Measurements from ENCODE around the gene DGCR8. TPM values are rescaled to one million over a fixed set of nuclear protein-coding genes. Genes with fewer than 3 reads are reported as not detected.

Gene DGCR8
- total RNA-seq, 1 donor from 2014 or later: 15.4 TPM

GRCh38 chr22:20114506-20115475 lies 34.8 kb downstream of the DGCR8 start:
- intact Hi-C loops (cut with DNase I): loop anchor here (10.0 kb wide), 1 partner anchor 140 kb away; no protein-coding TSS in a partner anchor
- ATAC-seq (ENCODE audit: poor library complexity) (no peak), DNase-seq (peak; percentile 39)

DNA sequence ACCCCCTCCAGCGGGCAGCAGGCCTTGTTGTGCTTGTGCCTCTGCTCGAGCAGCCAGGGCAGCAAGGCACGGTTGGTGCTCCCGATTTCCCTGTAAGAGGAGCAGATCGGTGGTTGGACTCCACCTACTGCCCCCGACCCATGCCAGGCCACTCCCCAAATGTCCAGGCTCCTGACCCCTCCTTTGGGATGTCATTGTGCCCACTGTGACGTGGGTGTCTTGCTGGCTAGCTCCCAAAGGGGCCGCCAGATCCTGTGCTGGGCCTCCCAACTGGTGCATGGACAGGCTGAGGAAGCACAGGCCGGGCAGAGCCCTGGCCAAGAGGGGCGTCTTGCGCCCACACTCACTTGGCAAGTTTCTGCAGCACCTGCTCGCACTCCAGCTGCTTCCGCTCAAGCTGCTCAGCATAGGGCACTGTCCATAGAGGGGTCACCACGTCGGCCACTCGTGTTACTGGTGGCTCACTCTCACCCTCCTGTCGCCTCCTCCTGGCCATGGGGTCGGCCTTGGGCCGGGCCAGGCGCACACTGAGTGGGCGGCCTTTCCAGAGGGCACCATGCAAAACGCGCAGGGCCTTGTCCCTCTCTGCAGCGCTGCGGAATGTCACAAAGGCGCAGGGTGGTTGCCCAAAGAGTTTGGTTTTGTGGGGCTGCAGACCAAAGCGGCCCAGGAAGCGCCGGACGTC lies 35.8 kb downstream of the DGCR8 start, which contains the start of gene RANBP1:
Gene RANBP1 (plus strand): TSS at position 414 of the 685 bp plus-strand sequence. CDS start 81 bp downstream, at position 495.
- no peak for ATAC-seq (ENCODE audit: poor library complexity)
- intact Hi-C loops (cut with DNase I): loop anchor here (10.0 kb wide), 1 partner anchor 141 kb away; no protein-coding TSS in a partner anchor
- DNase-seq: peak; percentile 46

GRCh38 chr22:20116376-20116950 lies 36.4 kb downstream of the DGCR8 start:
- ATAC-seq (ENCODE audit: poor library complexity): peak; percentile 3
- intact Hi-C loops (cut with DNase I): loop anchor here (10.0 kb wide), 1 partner anchor 142 kb away; no protein-coding TSS in a partner anchor
- DNase-seq: peak; percentile 58

GRCh38 chr22:20116951-20117632 lies 37.1 kb downstream of the DGCR8 start, which contains the start of gene TRMT2A:
TSS of gene TRMT2A (minus strand) at chr22:20117226. CDS start at chr22:20116906, 320 bp downstream.
- peak; percentile 99 for DNase-seq
- intact Hi-C loops (cut with DNase I): loop anchor here (10.0 kb wide), 1 partner anchor 142 kb away; no protein-coding TSS in a partner anchor
- peak; percentile 95 for ATAC-seq (ENCODE audit: poor library complexity)

GRCh38 chr22:20117633-20118299 lies 37.7 kb downstream of the DGCR8 start:
- intact Hi-C loops (cut with DNase I): loop anchor here (10.0 kb wide), 1 partner anchor 143 kb away; no protein-coding TSS in a partner anchor
- ATAC-seq (ENCODE audit: poor library complexity): no peak
- DNase-seq: peak; percentile 46

GRCh38 chr22:20118300-20119020 lies 38.4 kb downstream of the DGCR8 start:
- intact Hi-C loops (cut with DNase I): loop anchor here (10.0 kb wide), 1 partner anchor 144 kb away; no protein-coding TSS in a partner anchor
- ATAC-seq (ENCODE audit: poor library complexity) (no peak), DNase-seq (peak; percentile 16)

DNA sequence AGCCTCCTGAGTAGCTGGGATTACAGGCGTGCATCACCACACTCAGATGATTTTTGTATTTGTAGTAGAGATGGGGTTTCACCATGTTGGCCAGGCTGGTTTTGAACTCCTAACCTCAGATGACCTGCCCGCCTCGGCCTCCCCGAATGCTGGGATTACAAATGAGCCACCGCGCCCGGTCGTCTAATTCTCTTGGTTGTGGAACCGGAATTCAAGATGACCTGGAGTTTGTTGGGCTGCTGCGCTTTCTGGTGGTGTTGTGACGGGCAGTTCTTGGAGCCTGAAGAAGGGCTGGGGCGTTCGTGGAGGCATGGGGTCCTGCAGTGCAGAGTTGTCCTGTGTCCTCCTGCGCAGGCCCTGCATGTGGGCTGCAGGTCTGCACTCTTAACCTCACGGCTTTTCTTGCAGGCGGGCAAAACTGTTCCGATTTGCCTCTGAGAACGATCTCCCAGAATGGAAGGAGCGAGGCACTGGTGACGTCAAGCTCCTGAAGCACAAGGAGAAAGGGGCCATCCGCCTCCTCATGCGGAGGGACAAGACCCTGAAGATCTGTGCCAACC lies 41.9 kb downstream of the DGCR8 start:
- ATAC-seq (ENCODE audit: poor library complexity) (no peak), DNase-seq (no peak)
- intact Hi-C loops (cut with DNase I): no loop called here

DNA sequence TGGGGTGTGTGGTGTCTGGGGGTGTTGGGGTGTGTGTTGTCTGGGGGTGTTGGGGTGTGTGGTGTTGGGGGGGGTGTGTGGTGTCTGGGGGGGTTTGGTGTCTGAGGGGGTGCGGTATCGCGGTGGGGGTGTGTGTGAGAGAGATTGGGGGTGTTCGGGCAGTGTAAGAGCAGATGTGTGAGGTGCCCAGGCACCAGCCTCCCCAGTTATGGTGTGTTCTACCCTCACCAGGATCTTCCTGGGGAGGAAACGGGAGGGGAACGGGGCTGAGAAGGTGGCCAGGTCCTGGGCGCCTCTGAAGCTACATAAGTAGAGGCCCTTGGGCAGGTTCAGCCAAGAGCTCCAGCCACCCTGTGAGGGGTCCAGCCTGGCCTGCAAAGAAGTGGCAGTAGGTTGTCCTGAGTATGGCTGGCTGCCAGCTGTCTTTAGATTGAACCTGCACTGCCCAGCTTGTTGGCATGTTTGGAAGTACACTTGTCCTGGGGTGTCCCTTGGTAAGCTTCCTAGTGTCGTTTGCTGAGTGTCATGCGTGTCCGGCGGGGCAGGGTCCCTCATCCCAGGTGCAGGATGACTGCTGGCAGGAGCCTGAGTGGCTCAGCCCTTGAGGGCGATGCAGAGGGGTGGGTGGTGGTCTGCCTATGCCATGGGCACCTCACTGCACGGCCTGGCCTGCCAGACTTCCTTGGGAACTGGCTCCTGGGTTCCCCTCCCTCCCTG lies 43.5 kb downstream of the DGCR8 start:
- intact Hi-C loops (cut with DNase I): no loop called here
- ATAC-seq (ENCODE audit: poor library complexity): no peak
- DNase-seq: no peak

DNA sequence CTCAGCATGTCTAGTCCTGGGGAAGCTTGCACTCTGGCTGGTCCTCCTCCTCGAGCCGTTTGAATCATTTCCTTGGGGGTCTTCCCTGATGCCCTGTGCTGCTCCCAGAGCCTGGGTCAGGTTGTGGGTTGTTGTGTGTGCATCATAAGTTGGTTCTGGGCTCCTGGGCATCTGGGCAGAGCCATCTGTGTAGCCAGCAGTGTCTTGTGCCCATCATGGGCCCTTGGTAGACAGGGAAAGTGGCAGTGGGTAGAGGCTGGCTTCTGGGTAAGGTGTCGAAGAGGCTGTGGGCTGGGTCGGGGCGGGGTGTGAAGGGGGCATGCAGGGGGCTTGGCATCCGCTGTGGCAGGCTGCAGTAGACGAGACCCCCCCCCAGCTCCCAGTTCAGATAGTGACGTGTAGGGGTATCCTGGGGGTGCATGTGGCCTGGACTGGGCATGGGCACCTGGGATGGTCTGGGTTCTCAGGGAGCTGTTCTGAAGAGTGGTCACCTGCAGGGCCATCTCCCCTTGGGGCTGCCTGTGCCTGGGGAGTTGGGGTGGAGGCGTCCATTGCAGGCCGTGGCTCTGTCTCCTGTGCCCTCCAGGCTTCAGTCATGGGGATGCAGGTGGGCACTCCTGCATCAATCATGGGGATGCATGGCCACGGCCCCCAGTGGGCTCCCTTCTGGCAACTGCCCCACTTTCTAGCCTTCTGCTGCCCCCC lies 44.2 kb downstream of the DGCR8 start:
- intact Hi-C loops (cut with DNase I): no loop called here
- DNase-seq (no peak), ATAC-seq (ENCODE audit: poor library complexity) (no peak)

DNA sequence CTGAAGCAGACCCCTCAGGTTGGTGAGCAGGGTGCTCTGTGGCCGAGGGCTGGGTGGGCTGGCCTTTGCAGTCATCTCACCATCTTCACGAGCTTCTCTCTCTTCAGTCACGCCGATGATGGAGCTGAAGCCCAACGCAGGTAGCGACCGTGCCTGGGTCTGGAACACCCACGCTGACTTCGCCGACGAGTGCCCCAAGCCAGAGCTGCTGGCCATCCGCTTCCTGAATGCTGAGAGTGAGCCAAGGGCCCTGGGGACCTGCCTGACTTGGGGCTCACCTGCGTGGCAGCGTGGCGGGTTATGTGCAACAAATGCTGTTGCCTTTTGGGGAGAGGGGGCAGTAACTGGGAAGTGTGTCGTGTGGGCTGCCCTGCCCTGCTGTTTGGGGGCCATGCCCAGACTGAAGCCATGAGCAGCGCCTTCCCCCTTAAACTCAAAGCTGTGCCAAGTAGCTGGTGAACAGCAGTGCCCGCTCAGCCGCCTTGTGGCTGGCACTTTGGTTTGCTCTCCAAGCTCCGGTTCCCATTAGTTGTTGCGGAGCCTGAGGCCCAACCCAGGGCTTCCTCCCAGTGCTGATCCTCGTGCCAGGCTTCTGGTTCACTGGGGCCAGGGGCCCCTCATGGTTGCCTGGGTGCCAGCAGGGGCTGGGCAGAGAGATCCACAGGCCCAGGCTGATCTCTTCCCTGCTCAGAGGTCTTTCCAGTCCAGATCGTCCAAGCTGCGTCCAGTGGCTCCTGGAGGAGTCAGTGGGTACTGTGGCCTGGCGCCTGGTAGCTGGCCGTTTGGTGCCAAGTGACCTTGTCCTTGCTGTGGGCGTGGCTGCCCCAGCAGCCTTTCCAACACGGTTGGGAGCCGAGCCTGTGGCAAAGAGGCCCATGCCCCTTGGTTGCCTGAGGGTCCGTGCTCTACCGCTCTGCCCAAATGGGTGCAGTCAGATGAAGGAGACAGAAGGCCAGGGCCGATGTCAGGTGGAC lies 45.4 kb downstream of the DGCR8 start:
- ATAC-seq (ENCODE audit: poor library complexity) (no peak), DNase-seq (no peak)
- intact Hi-C loops (cut with DNase I): no loop called here

DNA sequence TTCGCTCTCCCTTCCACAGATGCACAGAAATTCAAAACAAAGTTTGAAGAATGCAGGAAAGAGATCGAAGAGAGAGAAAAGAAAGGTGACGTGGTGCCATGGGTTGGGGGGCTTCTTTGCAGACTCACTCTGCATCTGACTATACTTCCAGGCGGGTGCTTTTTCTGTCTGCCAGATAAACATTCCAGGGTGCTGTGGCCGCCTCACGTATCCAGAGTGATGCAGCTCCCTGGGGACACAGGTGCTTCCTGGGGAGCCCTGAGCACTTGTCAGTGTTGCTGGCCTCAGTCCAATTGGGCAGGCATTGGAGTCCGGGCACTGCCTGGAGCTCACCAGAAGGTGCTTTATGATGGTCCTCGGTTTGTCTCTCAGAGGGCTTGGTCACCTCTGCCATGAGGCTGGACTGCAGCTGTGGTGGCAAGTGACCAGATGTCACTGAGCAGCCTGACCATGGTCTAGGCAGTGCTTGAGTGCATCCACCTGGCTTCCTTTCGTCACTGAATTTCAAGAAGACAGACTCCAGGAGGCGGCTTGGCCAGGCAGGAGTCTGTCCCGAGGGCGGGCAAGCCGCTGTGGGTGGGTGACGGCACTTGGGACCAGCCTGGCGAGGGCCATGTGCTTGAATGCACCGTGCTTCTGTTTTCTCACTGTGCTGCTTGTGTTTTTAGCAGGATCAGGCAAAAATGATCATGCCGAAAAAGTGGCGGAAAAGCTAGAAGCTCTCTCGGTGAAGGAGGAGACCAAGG lies 46.4 kb downstream of the DGCR8 start:
- DNase-seq (no peak), ATAC-seq (ENCODE audit: poor library complexity) (no peak)
- intact Hi-C loops (cut with DNase I): no loop called here

- DNase-seq: no peak
- intact Hi-C loops (cut with DNase I): no loop called here
- no peak for ATAC-seq (ENCODE audit: poor library complexity)
Measured at GRCh38 chr22:20127318-20127868, 47.4 kb downstream of the DGCR8 start.

DNA sequence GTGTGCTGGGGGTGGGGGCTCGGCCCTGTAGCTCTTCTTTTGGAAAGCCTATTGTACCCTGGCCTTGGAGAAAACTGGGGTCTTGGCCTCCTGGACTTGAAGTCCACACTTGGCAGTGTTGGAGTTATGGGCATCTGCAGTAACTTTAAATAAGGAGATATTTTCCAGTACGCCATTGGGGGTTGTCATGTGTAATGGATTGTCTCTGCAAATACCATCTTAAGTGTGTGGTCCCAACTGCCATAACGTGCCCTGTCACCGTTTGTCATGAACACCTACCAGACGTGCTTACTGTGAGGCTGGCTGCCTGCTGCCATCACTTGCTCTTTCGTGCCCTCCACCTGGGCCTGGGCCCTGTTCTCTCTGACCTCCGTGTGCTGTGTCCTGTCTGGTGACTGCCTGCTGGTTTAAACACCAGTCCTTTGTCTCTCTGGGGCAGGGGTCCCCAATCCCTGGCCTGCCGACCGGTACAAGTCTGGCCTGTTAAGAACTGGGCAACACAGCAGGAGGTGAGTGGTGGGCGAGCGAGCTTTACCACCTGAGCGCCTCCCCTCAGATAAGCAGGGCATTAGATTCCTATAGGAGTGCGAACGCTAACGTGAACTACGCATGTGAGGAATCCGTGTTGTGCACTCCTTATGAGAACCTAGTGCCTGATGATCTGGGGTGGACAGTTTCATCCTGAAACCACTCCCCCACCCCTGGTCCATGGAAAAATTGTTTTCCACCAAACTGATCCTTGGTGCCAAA lies 48.0 kb downstream of the DGCR8 start:
- DNase-seq: no peak
- no peak for ATAC-seq (ENCODE audit: poor library complexity)
- intact Hi-C loops (cut with DNase I): no loop called here

Data from Right ventricle myocardium superior (tissue), 1 donor.